Ovary (tissue), 9 donors: Measurements from ENCODE around the gene MAPKAP1. TPM values are rescaled to one million over a fixed set of nuclear protein-coding genes. Genes with fewer than 3 reads are reported as not detected.
A peak's percentile ranks its signal among the peaks of the same experiment; 100 is the strongest.

Experiments used
- DNase-seq, 5 donors: peaks; one replicate each; pipeline ENCODE4 v3.0.0-alpha.2; 2019 to 2020
- H3K27ac ChIP-seq, 2 donors: fragments of 200-600 bp; one replicate each; pipeline versions ENCODE4 v1.5.1 to v1.8.0; 2019 to 2022
- H3K27me3 ChIP-seq: fragments of 200-600 bp; one replicate; pipeline ENCODE4 v1.8.0; 2022
- H3K36me3 ChIP-seq: fragments of 200-600 bp; sonication (generic); one replicate; pipeline ENCODE4 v1.5.1; 2019
- H3K4me1 ChIP-seq: one replicate; pipeline ENCODE4 v1.8.1; 2013; ENCODE audit warnings: mild to moderate bottlenecking, moderate library complexity; ENCODE audit not compliant: insufficient read depth
- H3K4me3 ChIP-seq: fragments of 200-600 bp; sonication (generic); one replicate; pipeline ENCODE4 v1.5.1; 2017
- H3K9me3 ChIP-seq, 2 donors: fragments of 200-600 bp in 1 of 2; sonication (generic) in 1 of 2; one replicate each; pipeline versions ENCODE4 v1.5.1 to v1.8.1; 2013 to 2019; ENCODE audit warnings: mild to moderate bottlenecking in 1 of 2, moderate library complexity in 1 of 2
- CTCF ChIP-seq, 3 donors: fragments of 450-650 bp in 2 of 3; fragments of 200-600 bp in 1 of 3; IDR thresholded peaks; one replicate each; pipeline versions ENCODE4 v1.5.1 to v1.8.0; 2016 to 2022; ENCODE audit warnings: antibody characterized with exemption in 3 of 3, mild to moderate bottlenecking in 1 of 3
- EP300 ChIP-seq: sonication (generic); formaldehyde crosslinking; IDR thresholded peaks from one replicate; pipeline ENCODE4 v1.6.1; 2017; ENCODE audit warnings: antibody characterized with exemption
- POLR2A ChIP-seq: fragments of 450-650 bp; IDR thresholded peaks from one replicate; pipeline ENCODE4 v1.6.1; 2017; ENCODE audit warnings: antibody characterized with exemption, mild to moderate bottlenecking, moderate library complexity
- WGBS, 3 donors: extraction: QIAGEN DNeasy Blood & Tissue Kit in 1 of 3; methylation state at CpG; one replicate each; pipeline versions ENCODE4 v1.1.5 to v1.1.7; 2013 to 2017; 5-methylcytosine and 5-hydroxymethylcytosine counted together
- intact Hi-C, 4 donors: fragments of 100-400 bp; cut with DNase I; formaldehyde crosslinking; loops; one replicate each; pipeline versions ENCODE4 v1.11.0 to v1.15.1; 2022 to 2023
- polyA plus RNA-seq, 2 donors: library from polyadenylated mRNA; stranded (reverse); fragments of 200-250 nt in 1 of 2; fragments of 350-450 nt in 1 of 2; fragmentation: Illumina TruSeq in 1 of 2; extraction: RNeasy Lipid Tissue Mini Kit (QIAGEN cat#74804) in 1 of 2; gene quantifications; one replicate each; pipeline ENCODE4 v1.2.3, GENCODE V29; 2013 to 2014
- total RNA-seq, 7 donors: library from RNA; depleted of rRNA in 2 of 7; stranded (reverse); fragments of >200 nt in 2 of 7; fragmentation: NEBNext Ultra II Directional in 3 of 7; extraction: Animal tissue kit (Norgen Biotek cat#: 25700) in 3 of 7; gene quantifications; one replicate each; pipeline versions ENCODE4 v1.1.0 to v1.2.4, GENCODE V29; 2016 to 2023
- donor health status: DM: no; HTN: no; CAD: no; lungs with moderate emphysema.
- donor health status: DM: no; HTN: no; CAD: no.
- donor health status: Bipolar disorder and iron deficiency.
- donor health status: DM: yes; HTN: yes; CAD: no.
- donor health status: DM: no; HTN: no; CAD: no.
- donor health status: DM: yes; HTN: yes; CAD: no.

The MAPKAP1 gene
- total and polyA plus RNA-seq, 9 donors, result 43.3 to 86.5 (median 50.2) TPM

DNA sequence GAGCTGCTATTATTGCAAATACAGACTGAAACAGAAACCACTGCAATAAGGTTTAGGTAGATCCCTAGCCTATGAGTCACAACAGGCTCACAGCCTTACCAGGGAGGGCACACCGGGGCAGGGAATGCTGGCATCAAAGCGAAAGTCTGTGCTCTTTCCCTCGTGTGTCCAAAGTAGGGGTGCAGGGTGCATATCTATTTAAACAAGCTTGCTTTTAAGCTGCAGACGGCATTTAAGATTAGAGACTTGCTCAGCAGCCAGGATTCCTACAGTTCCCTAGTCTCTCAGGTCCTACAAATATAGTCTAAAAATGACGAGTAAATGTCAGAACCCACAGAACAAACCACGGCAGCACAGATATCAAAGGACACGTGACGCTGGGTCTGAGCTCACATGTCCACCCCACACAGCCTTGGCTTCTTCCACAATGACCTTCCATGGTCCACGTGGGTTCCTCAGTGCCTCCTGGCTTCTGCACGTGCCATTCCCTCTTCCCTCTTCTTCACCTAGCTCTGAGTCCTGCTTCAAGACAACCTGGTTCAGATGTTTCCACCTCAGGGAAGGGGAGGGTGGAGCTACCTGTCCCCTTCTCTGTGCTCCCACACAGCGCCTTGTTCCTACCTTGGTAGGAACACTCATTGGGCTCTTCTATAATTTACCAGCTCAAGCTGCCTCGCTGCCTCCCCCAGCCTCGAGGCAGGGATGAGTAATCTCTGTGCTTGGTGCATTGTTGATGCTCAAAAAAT, 193.2 kb downstream of the MAPKAP1 start:
- H3K27me3 ChIP-seq, result no peaks in the 10 kb centered on the region
- DNase-seq, result peak in 4 of 5 donors; percentile 43 to 52 (median 46)
- no peaks in the 10 kb centered on the region for H3K9me3 ChIP-seq
- no peak overlapping the region for H3K4me3 ChIP-seq
- H3K36me3 ChIP-seq, result no peaks in the 10 kb centered on the region
- intact Hi-C loops, result no loop called here
- H3K27ac ChIP-seq, result peak overlapping the region in 1 of 2 donors; percentile 51
- TF ChIP-seq POLR2A (no peak), EP300 (no peak), CTCF (IDR thresholded peaks at IDR 0.05) (no peak)
- peaks cover 24% of the 10 kb centered on the region for H3K4me1 ChIP-seq
- WGBS, 3 donors, result 33 to 58% (median 45%) methylated on average over 13 of the region's 13 CpGs

GRCh38 chr9:125513303-125513667, 193.7 kb downstream of the MAPKAP1 start:
- no peaks in the 10 kb centered on the region for H3K36me3 ChIP-seq
- no peaks in the 10 kb centered on the region for H3K27me3 ChIP-seq
- 14 to 35% (median 15%) methylated on average over 2 of the region's 2 CpGs for WGBS, 3 donors
- no peak overlapping the region for H3K4me3 ChIP-seq
- H3K9me3 ChIP-seq, result no peaks in the 10 kb centered on the region
- H3K27ac ChIP-seq, result peak overlapping the region in 1 of 2 donors; percentile 51
- TF ChIP-seq CTCF (IDR thresholded peaks at IDR 0.05), result no peak
- no peak for TF ChIP-seq EP300
- no peak for TF ChIP-seq POLR2A
- intact Hi-C loops, result no loop called here
- H3K4me1 ChIP-seq, result peaks cover 24% of the 10 kb centered on the region
- DNase-seq, result no peak

GRCh38 chr9:125511789-125512660, 195.0 kb downstream of the MAPKAP1 start:
- H3K27ac ChIP-seq, result no peak overlapping the region

More at GRCh38 chr9:125511789-125512660, 195.0 kb downstream of the MAPKAP1 start:
- Histone ChIP-seq H3K4me1 (peaks cover 22% of the 10 kb centered on the region), H3K36me3 (no peaks in the 10 kb centered on the region), H3K27me3 (no peaks in the 10 kb centered on the region), H3K4me3 (no peak overlapping the region), H3K9me3 (no peaks in the 10 kb centered on the region)
- intact Hi-C loops, result no loop called here
- TF ChIP-seq CTCF (IDR thresholded peaks at IDR 0.05), result no peak
- no peak for TF ChIP-seq EP300
- no peak for TF ChIP-seq POLR2A
- DNase-seq, result no peak
- WGBS, 3 donors, result 73 to 80% (median 79%) methylated on average over 18 of the region's 18 CpGs
